ENCODE measurements around the gene ITPRIP.

- no peak for TF ChIP-seq RAD21 (IDR thresholded peaks at IDR 0.05 in 1 of 2, conservative IDR thresholded peaks at IDR 0.05 in 1 of 2; ENCODE audit: low read depth in 2 of 2, low read length in 2 of 2)
- no peak for TF ChIP-seq RNF2 (IDR thresholded peaks at IDR 0.05; ENCODE audit: borderline replicate concordance, low read depth, low read length, missing control alignments, poor library complexity, severe bottlenecking)
- TF ChIP-seq TBP (IDR thresholded peaks at IDR 0.05; ENCODE audit: low read depth, low read length) = no peak
- no peak for TF ChIP-seq SIN3A (conservative IDR thresholded peaks at IDR 0.05 in 1 of 2, IDR thresholded peaks at IDR 0.05 in 1 of 2; ENCODE audit: low read depth in 1 of 2, low read length in 2 of 2)
- no peak for TF ChIP-seq E2F6 (IDR thresholded peaks at IDR 0.05)
- TF ChIP-seq CTCF (IDR thresholded peaks at IDR 0.05; ENCODE audit: control extremely low read depth in 1 of 3, insufficient read depth in 1 of 3, low read depth in 1 of 3, low read length in 3 of 3) = no peak
- no peak for TF ChIP-seq YY1 (IDR thresholded peaks at IDR 0.05; ENCODE audit: low read depth, low read length)
- no peak for TF ChIP-seq POLR2AphosphoS5 (IDR thresholded peaks at IDR 0.05; ENCODE audit: low read depth, low read length)
- TF ChIP-seq TEAD4 (IDR thresholded peaks at IDR 0.05; ENCODE audit: low read depth, low read length) = no peak
- TF ChIP-seq SRF (IDR thresholded peaks at IDR 0.05; ENCODE audit: low read depth, low read length) = no peak
- TF ChIP-seq ATF2 (IDR thresholded peaks at IDR 0.05; ENCODE audit: low read length) = no peak
- TF ChIP-seq POLR2A (IDR thresholded peaks at IDR 0.05; ENCODE audit: control extremely low read depth in 1 of 2, low read depth in 2 of 2, low read length in 2 of 2) = no peak
- no peak for TF ChIP-seq PHF8 (conservative IDR thresholded peaks at IDR 0.05; ENCODE audit: low read depth, low read length)
- no peak for TF ChIP-seq GABPA (IDR thresholded peaks at IDR 0.05; ENCODE audit: borderline replicate concordance, insufficient read depth, low read length)
Observed at GRCh38 chr10:104281694-104282093, 56.6 kb downstream of the ITPRIP start.

All from H1 (cell line).